Choroid plexus epithelial cell (primary cell): ENCODE results near the gene PNLIPRP1.

Experiments used
- DNase-seq: peaks from one replicate; pipeline ENCODE4 v3.0.0-alpha.2; 2010; ENCODE audit warnings: low read depth
- H3K4me3 ChIP-seq: 2 replicates; pipeline ENCODE4 v1.5.1; 2011; ENCODE audit warnings: low read depth, mild to moderate bottlenecking, control low read depth, low read length, moderate library complexity
- CTCF ChIP-seq: conservative IDR thresholded peaks from 2 replicates; pipeline ENCODE4 v1.5.1; 2011; ENCODE audit warnings: low read depth, mild to moderate bottlenecking, control low read depth, inconsistent platforms, low read length, moderate library complexity

The PNLIPRP1 gene

GRCh38 chr10:116608686-116609594 is 18.2 kb downstream of the PNLIPRP1 start:
- DNase-seq: no peak
- no peak overlapping the region for H3K4me3 ChIP-seq
- no peak for TF ChIP-seq CTCF

GRCh38 chr10:116610443-116611152 is 19.8 kb downstream of the PNLIPRP1 start:
- DNase-seq: no peak
- TF ChIP-seq CTCF: no peak

DNA sequence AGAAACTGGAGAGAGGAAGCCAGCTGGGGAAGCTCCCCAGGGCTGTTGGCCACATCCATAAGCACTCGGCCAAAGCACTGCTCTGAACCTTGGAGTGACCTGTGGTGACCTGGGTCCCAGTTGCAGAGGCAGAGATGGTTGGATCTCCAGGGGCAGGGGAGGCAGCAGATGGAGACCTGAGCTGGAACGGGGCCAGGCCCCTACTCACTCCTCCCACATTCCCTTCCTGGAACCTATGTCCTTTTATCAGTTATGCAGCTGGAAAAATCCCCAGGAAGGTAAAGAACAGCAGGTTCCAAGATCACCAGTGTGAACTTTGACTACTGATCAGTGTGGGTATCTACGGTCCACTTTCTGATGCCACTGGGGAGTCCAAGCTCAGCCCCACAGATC is 20.4 kb downstream of the PNLIPRP1 start:
- no peak overlapping the region for H3K4me3 ChIP-seq
- TF ChIP-seq CTCF: no peak
- DNase-seq: no peak

More at GRCh38 chr10:116610443-116611152, 19.8 kb downstream of the PNLIPRP1 start:
- H3K4me3 ChIP-seq: no peak overlapping the region

- TF ChIP-seq CTCF: no peak
- no peak overlapping the region for H3K4me3 ChIP-seq
- DNase-seq: no peak
Measured at GRCh38 chr10:116612107-116612769, 21.5 kb downstream of the PNLIPRP1 start.

DNA sequence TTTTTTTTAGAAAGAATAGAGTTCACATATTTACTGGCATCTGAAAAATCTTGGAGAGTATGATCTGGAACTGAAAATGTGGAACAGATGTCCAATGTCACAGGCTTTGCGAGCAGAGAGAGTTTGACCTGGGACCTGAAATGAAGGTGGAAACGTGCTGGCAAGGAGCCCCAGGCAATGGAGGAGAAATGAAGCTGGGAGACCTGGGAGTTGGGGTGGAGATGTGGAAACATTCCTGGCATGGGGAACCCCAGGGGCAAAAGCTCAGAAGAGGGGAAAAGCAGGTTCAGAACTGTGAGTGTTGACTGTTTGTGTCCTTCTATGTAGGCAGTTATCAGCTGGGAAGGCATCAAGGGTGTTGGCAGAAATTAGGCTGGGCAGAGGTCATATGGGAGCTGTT is 22.7 kb downstream of the PNLIPRP1 start:
- no peak for DNase-seq
- no peak for TF ChIP-seq CTCF

DNA sequence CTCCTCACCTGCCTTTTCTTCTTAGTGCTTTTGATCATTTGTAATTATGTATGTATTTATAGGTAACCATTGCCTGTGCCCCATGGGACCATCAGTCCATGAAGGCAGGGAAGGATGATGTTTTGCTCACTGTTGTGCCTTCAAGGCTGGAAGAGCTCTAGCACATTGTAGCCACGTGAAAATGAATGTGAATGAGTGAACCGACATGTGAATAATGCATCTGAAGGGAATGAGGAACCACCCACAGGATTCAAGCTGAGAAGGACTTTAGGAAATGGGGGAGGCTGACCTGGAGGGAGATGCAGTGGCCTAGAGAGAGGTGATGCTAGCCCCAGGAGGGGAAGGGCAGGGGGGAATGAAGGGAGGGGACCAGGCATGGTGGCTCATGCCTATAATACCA is 24.0 kb downstream of the PNLIPRP1 start:
- no peak overlapping the region for H3K4me3 ChIP-seq
- TF ChIP-seq CTCF: no peak

More for the DNA sequence above, 22.7 kb downstream of the PNLIPRP1 start:
- no peak overlapping the region for H3K4me3 ChIP-seq

More for the DNA sequence above, 24.0 kb downstream of the PNLIPRP1 start:
- no peak for DNase-seq
